ENCODE data around the gene WLS.

WLS gene

GRCh38 chr1:68232289-68233148, at the start of gene WLS:
Gene WLS (minus strand): TSS chr1:68232523. CDS start chr1:68232299, 224 bp downstream.
- TF ChIP-seq ZFX (IDR thresholded peaks at IDR 0.05; ENCODE audit: borderline replicate concordance) (no peak), CTCF (IDR thresholded peaks at IDR 0.05) (no peak)
- H3K27ac ChIP-seq, result no peak within 1 kb of the TSS

GRCh38 chr1:68280286-68280685, 48.0 kb upstream of the WLS start:
- H3K27ac ChIP-seq, result no peak overlapping the region
- TF ChIP-seq ZFX (IDR thresholded peaks at IDR 0.05; ENCODE audit: borderline replicate concordance) (no peak), CTCF (IDR thresholded peaks at IDR 0.05) (no peak)

- TF ChIP-seq CTCF (IDR thresholded peaks at IDR 0.05) (no peak), ZFX (IDR thresholded peaks at IDR 0.05; ENCODE audit: borderline replicate concordance) (no peak)
- no peak overlapping the region for H3K27ac ChIP-seq
Measured at GRCh38 chr1:68279846-68280245, 47.5 kb upstream of the WLS start.

GRCh38 chr1:68278221-68278620, 45.9 kb upstream of the WLS start:
- no peak overlapping the region for H3K27ac ChIP-seq
- TF ChIP-seq ZFX (IDR thresholded peaks at IDR 0.05; ENCODE audit: borderline replicate concordance) (no peak), CTCF (IDR thresholded peaks at IDR 0.05) (no peak)

- no peak overlapping the region for H3K27ac ChIP-seq
Measured at GRCh38 chr1:68276448-68276847, 44.1 kb upstream of the WLS start.

GRCh38 chr1:68273530-68273929, 41.2 kb upstream of the WLS start:
- H3K27ac ChIP-seq, result no peak overlapping the region
- TF ChIP-seq ZFX (IDR thresholded peaks at IDR 0.05; ENCODE audit: borderline replicate concordance), result no peak

More at GRCh38 chr1:68276448-68276847, 44.1 kb upstream of the WLS start:
- TF ChIP-seq CTCF (IDR thresholded peaks at IDR 0.05) (no peak), ZFX (IDR thresholded peaks at IDR 0.05; ENCODE audit: borderline replicate concordance) (no peak)

- H3K27ac ChIP-seq, result no peak overlapping the region
- TF ChIP-seq ZFX (IDR thresholded peaks at IDR 0.05; ENCODE audit: borderline replicate concordance) (no peak), CTCF (IDR thresholded peaks at IDR 0.05) (no peak)
Measured at GRCh38 chr1:68271596-68271995, 39.3 kb upstream of the WLS start.

Measured in 22Rv1 (cell line).